ES-I3 (cell line): ENCODE results near the gene YOD1.
"Not testable (repeated sequence)": the region's sequence is repeated elsewhere in the genome, so short reads cannot be mapped to it uniquely, and the experiment has no call there.

ENCODE experiments used
- H3K36me3 ChIP-seq: 2 replicates; pipeline ENCODE4 v1.6.1; 2013; ENCODE audit warnings: mild to moderate bottlenecking, low read length, control low read depth, moderate library complexity; ENCODE audit not compliant: insufficient read depth
- H3K4me1 ChIP-seq: 2 replicates; pipeline ENCODE4 v1.6.1; 2013; ENCODE audit warnings: mild to moderate bottlenecking, control low read depth, low read length; ENCODE audit not compliant: insufficient read depth
- H3K9ac ChIP-seq: 2 replicates; pipeline ENCODE4 v1.6.1; 2013; ENCODE audit warnings: low read depth, mild to moderate bottlenecking, low read length, moderate library complexity
- H3K9me3 ChIP-seq: 2 replicates; pipeline ENCODE4 v1.6.1; 2013; ENCODE audit warnings: mild to moderate bottlenecking, low read length, moderate library complexity; ENCODE audit not compliant: control insufficient read depth, insufficient read depth

YOD1 gene

DNA sequence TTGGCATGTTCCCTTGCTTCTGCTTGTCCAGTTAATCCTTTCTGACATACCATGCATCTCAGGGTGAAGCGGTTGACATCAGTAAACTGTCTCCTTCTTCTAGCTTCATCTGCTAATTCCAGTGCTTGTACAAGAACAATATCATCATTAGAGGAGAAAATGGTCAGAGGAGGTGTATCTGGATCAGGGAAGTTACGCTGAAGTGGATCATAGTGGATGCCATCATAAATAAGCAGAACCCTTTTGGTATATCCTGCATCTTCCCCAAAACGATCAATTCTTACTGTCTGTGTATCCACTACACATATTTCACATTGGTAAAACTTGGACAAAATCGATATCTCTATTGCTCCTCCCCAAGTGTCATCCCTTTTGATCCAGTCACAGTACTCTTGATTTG is 2.0 kb downstream of the YOD1 start:
- Histone ChIP-seq H3K9me3 (no peaks in the 10 kb centered on the region), H3K4me1 (peaks cover 6% of the 10 kb centered on the region; the same call in 1 of the 2 replicates), H3K9ac (no peak overlapping the region), H3K36me3 (peaks cover 10% of the 10 kb centered on the region)

DNA sequence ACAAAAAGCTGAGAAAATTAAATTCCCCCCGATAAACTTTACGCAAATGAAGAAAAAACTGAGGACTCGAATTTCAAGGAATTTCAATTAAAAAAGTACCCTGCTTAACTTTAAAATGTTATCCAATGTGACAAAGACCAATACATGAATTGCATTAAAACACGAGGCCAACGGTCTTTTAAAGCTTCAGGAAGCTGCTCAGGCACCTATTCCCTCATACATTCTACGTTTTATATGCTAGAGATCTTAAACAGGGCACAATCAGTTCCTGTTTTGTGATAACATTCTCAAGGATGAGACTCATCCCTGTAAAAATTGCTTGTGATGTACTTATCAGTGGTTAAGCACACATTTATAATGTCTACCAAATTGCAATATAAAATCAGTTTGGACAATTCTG is 3.0 kb downstream of the YOD1 start:
- H3K9ac ChIP-seq: no peak overlapping the region
- peaks cover 6% of the 10 kb centered on the region; the same call in 1 of the 2 replicates for H3K4me1 ChIP-seq
- peaks cover 10% of the 10 kb centered on the region for H3K36me3 ChIP-seq
- no peaks in the 10 kb centered on the region for H3K9me3 ChIP-seq

DNA sequence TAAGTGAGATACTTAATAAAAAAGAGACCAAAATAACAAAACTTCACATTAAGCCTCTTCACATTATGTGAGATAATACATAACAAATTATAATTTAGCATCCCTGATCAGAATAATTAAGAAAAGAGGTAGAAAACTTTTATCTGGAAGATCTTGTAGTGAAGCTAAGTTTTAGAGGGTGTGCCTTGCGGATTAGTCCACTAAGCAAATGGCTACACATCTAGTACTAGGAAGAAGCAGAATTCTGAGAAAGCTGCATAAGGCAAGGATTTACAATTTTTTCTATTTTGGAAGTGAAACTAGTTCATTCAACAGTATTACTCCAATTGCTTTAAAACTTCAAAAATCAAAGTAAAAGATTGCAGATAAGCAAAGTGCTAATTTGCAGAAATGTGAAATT is 3.5 kb downstream of the YOD1 start:
- Histone ChIP-seq H3K4me1 (peaks cover 6% of the 10 kb centered on the region; the same call in 1 of the 2 replicates), H3K9me3 (no peaks in the 10 kb centered on the region), H3K36me3 (peaks cover 10% of the 10 kb centered on the region), H3K9ac (no peak overlapping the region)

DNA sequence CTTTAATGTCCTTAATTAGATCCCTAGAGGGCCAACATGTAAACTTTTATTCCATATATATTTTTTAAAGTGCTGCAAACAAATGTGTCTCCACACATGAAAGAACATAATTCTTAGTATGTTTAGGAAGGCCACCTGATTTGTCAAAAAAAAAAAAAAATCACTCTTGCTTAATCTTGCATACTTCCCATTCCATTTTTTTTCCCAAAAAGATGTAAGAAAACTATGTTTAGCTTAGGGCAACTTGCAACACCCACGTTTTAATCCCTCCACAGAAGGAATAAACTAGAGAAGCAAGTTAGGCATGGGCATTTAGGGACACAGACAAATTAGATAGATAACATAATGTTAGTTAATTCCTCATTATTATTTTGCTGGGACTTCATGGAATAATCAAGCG is 5.6 kb downstream of the YOD1 start:
- Histone ChIP-seq H3K9me3 (no peaks in the 10 kb centered on the region), H3K9ac (no peak overlapping the region), H3K36me3 (peaks cover 10% of the 10 kb centered on the region), H3K4me1 (no peaks in the 10 kb centered on the region)

DNA sequence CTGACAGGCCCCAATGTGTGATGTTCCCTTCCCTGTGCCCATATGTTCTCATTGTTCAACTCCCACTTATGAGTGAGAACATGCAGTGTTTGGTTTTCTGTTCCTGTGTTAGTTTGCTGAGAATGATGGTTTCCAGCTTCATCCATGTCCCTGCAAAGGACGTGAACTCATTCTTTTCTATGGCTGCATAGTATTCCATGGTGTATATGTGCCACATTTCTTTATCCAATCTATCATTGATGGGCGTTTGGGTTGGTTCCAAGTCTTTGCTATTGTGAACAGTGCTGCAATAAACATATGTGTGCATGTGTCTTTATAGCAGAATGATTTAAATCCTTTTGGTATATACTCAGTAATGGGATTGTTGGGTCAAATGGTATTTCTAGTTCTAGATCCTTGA is 9.6 kb downstream of the YOD1 start:
- H3K4me1 ChIP-seq, H3K9me3 ChIP-seq: not testable (repeated sequence)

DNA sequence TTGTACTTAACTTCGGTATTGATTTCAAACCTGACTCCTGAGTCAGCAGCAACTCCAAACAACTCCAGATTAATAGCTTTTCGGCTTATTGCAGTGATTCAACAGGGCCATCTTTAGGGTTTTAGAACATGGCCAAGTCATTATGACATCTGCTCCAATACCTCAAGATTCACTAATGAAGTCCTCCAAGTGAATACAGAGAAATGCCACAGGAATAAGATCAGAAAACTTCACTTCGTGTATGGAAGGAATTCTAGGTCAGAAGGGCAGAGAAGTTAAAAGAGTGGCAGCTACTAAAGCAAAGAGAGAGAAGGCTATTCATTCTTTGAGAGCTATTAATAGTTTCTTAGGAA is 10.9 kb downstream of the YOD1 start:
- no peaks in the 10 kb centered on the region for H3K9me3 ChIP-seq
- H3K4me1 ChIP-seq: peaks cover 1% of the 10 kb centered on the region; the same call in 1 of the 2 replicates
- no peaks in the 10 kb centered on the region for H3K36me3 ChIP-seq
- H3K9ac ChIP-seq: no peak overlapping the region

More for the DNA sequence above, 9.6 kb downstream of the YOD1 start:
- H3K9ac ChIP-seq, H3K36me3 ChIP-seq: not testable (repeated sequence)

DNA sequence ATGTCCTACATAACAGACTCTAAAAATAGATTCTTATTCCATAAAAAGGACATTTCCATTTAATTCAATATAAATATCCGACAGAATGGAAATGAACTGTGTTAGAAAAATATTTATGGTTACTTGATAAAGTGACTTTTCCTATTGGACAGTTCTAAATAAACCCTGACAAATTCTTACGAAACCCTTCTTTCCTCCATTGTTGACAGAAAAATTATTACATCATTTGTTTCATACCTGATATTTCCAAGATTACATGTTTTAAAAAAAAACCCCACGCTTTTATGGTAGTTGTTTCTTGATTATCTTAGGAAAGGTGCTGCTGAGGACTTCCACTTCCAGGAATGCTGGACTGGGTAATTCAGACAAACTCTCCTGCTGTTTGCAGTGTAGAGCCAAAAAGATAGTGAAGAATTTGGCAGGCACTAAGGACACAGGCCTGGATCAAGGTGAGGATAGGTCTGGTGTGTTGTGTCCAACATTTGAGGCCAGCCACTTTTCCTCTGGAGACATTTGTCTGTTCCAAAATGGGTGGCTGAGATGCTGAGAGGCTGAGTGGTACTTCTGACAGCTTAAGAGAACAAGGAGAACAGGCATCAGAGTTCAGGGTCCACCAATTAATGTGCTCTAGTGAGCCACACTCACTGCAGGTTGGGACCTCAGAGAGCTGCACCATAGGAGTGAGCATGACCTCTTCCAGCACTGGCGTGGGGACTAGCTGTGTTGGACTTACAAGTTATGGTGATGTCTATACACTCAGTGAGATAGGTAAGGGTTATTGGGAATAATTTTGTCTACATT is 11.4 kb downstream of the YOD1 start:
- Histone ChIP-seq H3K36me3 (no peaks in the 10 kb centered on the region), H3K4me1 (peaks cover 6% of the 10 kb centered on the region; the same call in 1 of the 2 replicates), H3K9me3 (no peaks in the 10 kb centered on the region), H3K9ac (no peak overlapping the region)

DNA sequence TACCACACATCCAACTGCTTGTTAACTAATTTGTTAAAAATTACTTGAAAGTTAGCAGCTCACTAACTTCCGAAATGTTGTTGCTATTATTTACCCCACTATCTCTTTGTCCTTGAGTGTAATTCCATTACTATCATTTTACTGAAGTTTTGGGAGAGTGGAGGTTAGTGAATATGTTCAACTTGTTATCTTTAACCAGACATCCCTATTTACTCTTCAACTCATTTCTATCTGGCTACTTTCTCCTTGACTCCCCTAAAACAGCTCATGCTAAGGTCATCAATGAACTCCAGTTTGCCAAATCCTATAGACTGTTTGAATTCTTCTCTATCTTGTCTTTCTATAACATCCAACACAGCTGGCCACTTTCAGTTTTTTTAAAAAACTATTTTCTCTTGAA is 14.1 kb downstream of the YOD1 start:
- Histone ChIP-seq H3K36me3 (no peaks in the 10 kb centered on the region), H3K9ac (no peak overlapping the region), H3K9me3 (no peaks in the 10 kb centered on the region), H3K4me1 (peaks cover 19% of the 10 kb centered on the region)

DNA sequence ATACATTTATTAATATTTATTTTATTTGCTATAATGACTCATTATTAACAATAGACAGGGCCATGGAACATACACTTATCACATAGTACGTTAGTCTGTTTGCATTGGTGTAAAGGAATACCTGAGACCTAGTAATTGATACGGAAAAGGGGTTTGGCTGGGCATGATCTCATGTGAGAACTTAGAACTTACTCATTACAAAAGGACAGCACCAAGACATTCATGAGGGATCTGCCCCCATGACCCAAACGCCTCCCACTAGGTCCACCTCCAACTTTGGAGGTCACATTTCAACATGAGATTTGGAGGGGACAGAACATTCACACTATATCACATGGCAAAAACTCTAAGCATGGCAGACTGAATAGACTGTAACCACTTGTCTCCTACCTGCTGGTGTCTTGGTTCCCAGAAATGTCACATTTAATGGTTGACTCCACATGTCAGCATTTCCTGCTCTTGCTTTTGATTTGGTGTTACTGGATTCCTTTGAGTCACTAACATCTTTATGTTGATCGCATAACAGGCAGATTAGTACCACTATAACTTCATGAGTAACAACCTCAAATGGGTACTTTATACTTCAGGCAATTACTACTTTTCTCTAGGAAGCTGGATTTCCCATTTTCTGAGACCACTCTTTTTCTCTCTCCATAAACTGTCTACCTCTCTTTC is 15.0 kb downstream of the YOD1 start:
- H3K36me3 ChIP-seq: no peaks in the 10 kb centered on the region
- H3K9ac ChIP-seq: no peak overlapping the region
- H3K9me3 ChIP-seq: no peaks in the 10 kb centered on the region
- H3K4me1 ChIP-seq: peaks cover 25% of the 10 kb centered on the region

DNA sequence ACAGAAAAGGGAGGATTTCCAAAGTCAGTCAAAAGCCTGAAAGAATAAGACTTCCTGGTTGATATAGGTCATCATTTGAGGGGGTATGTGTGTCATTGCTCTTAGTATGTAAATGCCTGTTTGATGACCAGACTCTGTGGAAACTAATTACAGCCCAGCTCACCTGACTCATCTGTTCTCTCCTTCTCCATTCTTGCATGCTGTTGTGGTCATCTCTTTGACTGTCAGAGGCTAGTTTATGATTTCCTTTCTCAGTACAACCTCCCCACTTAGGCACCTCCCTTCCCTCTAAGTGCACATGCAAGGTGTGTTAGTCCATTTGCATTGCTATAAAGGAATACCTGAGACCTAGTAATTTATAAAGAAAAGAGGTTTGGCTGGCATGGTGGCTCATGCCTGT is 16.0 kb downstream of the YOD1 start:
- Histone ChIP-seq H3K9me3 (no peaks in the 10 kb centered on the region), H3K9ac (no peak overlapping the region), H3K36me3 (no peaks in the 10 kb centered on the region), H3K4me1 (peaks cover 25% of the 10 kb centered on the region)

DNA sequence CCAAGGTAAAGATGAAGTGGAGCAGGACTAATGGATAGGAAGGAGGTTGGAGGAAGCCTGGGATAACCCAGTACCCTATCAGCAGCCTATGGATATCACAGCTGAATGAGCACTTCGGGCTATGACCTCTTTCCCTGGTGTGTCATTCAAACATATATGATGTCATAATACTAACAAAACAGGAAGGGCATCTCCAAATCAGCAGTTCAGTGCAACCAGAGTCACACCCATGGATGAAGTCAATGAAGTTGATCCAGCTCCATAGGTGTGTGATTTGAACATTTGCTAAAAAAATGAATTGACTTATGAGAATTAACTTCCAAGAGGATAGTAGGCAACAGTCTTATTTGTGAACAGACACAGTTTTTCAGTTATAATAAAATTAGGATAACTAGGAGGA is 16.8 kb downstream of the YOD1 start:
- Histone ChIP-seq H3K9ac (no peak overlapping the region), H3K9me3 (no peaks in the 10 kb centered on the region), H3K4me1 (peaks cover 25% of the 10 kb centered on the region), H3K36me3 (no peaks in the 10 kb centered on the region)

DNA sequence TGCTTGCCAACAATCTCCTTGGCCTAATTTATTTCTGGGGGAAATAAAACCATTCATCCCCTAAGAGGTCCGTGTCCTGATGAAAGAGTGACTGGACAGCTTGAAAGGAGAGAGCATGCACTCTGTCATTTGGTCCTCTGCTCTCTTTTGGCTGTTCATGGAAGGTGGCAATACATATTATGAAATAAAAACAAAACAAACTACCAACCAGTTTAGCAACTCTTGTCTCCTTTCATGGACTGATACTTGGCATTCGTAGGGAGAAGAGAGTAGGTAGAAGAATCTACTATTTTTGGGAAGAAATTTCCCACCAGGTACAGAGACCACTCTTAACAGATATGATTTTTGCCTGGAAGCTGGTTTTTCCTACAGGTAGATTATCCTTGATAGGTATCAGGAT is 17.7 kb downstream of the YOD1 start:
- Histone ChIP-seq H3K9me3 (no peaks in the 10 kb centered on the region), H3K36me3 (no peaks in the 10 kb centered on the region), H3K9ac (no peak overlapping the region), H3K4me1 (peaks cover 25% of the 10 kb centered on the region)

DNA sequence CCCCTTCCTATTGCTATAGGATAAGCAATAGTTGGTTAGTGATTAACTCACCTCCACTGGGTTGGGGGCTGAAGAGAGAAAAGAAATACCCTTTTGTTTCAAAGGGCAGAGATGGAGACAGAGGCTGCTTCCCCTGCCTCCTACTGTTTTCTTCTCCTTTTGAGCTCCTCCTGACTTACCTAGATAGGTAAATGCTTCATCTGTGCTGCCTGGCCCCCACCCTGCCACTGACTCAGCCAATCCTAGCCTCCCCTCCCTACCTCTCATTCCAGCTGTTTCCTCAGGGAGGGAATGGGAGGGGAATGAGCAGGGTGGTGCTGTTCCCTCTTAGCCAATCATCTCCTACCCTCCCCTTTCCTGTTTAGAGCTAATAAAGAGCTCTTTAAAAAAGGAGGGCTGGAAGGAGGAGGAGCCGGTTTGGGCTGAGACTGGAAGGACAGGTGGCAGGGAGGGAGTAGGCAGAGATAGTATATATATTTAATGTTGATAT is 18.4 kb downstream of the YOD1 start, which contains the start of gene C1orf116:
Gene C1orf116 (minus strand): TSS at position 229 of the 490 bp plus-strand sequence. CDS start 5,158 bp downstream, outside the sequence.
- H3K4me1 ChIP-seq: peaks cover 25% of the 10 kb centered on the region
- peak within 1 kb of the TSS; percentile 28; the same call in 1 of the 2 replicates for H3K9ac ChIP-seq
- H3K36me3 ChIP-seq: no peaks in the 10 kb centered on the region
- no peaks in the 10 kb centered on the region for H3K9me3 ChIP-seq

DNA sequence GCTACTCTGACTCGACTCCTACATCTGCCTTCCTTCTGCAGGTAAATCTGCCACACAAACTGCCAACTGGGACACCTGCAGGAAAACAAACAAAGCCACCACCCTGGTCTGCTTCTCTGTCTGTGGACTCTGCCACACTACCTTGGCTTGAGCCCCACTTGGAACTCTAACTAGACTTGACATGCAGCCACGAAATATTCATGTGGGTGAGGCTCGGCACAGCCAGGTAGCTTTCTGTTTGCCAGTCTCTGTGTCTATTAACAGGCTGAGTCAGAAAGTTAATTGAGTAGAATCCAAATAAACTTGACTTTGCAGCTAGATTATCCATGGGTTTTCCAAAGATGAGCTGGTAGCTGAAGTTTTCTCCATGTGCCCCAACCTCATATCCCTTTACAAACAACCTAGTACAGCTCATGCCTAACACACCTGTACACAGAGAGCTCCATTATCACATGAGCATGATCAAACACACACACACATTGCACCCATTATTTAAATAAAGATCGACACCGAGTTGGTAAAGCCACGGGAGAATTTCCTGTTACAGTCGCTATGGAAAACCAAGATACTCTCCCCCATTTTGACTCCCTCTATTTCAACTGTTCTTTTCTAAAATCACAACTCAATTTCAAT is 19.3 kb downstream of the YOD1 start:
- Histone ChIP-seq H3K9me3 (no peaks in the 10 kb centered on the region), H3K4me1 (peaks cover 25% of the 10 kb centered on the region), H3K36me3 (no peaks in the 10 kb centered on the region), H3K9ac (no peak overlapping the region)
